NT2/D1 (cell line): ENCODE data around the gene RASA1.

Source experiments
- SUZ12 ChIP-seq: IDR thresholded peaks from 2 replicates; pipeline ENCODE4 v1.6.1; 2011; ENCODE audit not compliant: insufficient read length, insufficient read depth; ENCODE audit errors: extremely low read depth
- YY1 ChIP-seq: IDR thresholded peaks from 2 replicates; pipeline ENCODE4 v1.6.1; 2011; ENCODE audit not compliant: insufficient read length, insufficient read depth
- ZNF274 ChIP-seq: IDR thresholded peaks from 2 replicates; pipeline ENCODE4 v1.6.1; 2011; ENCODE audit warnings: mild to moderate bottlenecking, low read depth, low read length

DNA sequence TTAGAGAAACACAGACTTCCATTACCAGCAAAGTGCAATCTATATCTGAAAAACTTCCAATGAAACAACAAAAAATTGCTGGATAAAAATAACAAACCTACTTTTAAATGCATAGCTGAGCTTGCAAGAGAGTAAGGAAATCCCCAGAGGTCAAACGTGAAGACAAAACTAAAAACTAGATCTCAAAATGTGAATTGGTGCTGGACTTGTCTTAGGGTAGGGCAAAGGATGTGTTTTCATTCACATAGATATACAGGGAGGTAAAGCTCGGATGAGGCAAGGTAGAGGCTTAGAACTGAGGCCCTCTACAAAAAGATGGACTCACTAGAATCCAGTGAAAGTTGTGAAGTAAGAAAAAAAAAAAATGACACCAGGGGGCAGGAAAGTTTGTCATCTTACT, 13.6 kb upstream of the RASA1 start:
- TF ChIP-seq ZNF274 (no peak), YY1 (no peak), SUZ12 (no peak)
